ENCODE results near the gene KCNK7. TPM values are rescaled to one million over a fixed set of nuclear protein-coding genes. Genes with fewer than 3 reads are reported as not detected.

KCNK7 gene
- polyA plus RNA-seq, 3 donors = 4.3 TPM; not detected in 2

DNA sequence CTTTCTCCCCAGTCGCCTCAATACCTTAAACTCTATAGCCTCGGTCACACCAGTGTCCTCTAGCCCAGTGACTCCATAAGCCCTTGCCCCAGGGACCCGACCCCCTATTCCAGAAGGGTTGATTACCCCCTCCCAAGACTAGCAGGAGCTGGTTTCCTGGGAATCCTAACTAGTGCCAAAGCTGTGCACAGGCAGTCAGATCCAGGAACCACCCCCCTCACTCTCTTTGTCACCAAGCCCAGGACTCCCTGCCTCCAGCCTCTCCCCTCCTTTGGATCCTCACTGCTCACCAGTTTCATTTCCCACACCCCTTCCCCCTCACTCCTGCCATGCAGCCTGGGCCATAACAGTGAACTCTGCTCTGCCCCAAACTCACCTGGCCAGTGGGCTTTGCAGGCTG, 47.2 kb downstream of the KCNK7 start:
- Histone ChIP-seq H3K27ac (ENCODE audit: low read depth in 1 of 2, low read length in 2 of 2) (no peak overlapping the region), H2AFZ (ENCODE audit: insufficient read depth, low read depth, low read length, poor library complexity, severe bottlenecking) (no peak overlapping the region), H3K4me2 (replicated peaks; ENCODE audit: extremely low read depth, low read length, poor library complexity, severe bottlenecking) (no peak overlapping the region), H3K36me3 (replicated peaks in 1 of 2; ENCODE audit: control insufficient read depth in 1 of 2, insufficient read depth in 2 of 2, low read length in 2 of 2) (no peaks in the 10 kb centered on the region), H3K9me3 (replicated peaks in 1 of 2; ENCODE audit: control insufficient read depth in 1 of 2, insufficient read depth in 1 of 2, low read length in 2 of 2) (no peaks in the 10 kb centered on the region), H3K27me3 (ENCODE audit: control insufficient read depth in 2 of 2, insufficient read depth in 2 of 2, low read length in 2 of 2) (no peaks in the 10 kb centered on the region), H3K9ac (ENCODE audit: insufficient read depth, low read length, poor library complexity, severe bottlenecking) (no peak overlapping the region), H3K4me1 (ENCODE audit: control insufficient read depth in 1 of 2, insufficient read depth in 2 of 2, low read length in 2 of 2) (peaks cover 19 to 29% of the 10 kb centered on the region in 2 donors), H3K4me3 (replicated peaks in 1 of 3; ENCODE audit: low read depth in 2 of 3, low read length in 3 of 3) (no peak overlapping the region), H4K20me1 (ENCODE audit: insufficient read depth, low read length) (no peaks in the 10 kb centered on the region), H3K79me2 (ENCODE audit: insufficient read depth, low read length) (no peaks in the 10 kb centered on the region)
- H3K27ac Mint-ChIP-seq = no peak overlapping the region
- intact Hi-C loops (cut with micrococcal nuclease) = loop anchor here in 1 of 2 donors (10.0 kb wide), 1 partner anchor 66 kb away; the partner anchor contains the start of genes MAP3K11 and PCNX3
- H3K27me3 Mint-ChIP-seq (ENCODE audit: low read depth in 3 of 3) = peaks cover 15 to 18% (median 16%) of the 10 kb centered on the region in 3 donors
- H3K9me3 Mint-ChIP-seq = peaks cover 0 to 2% (median 0%) of the 10 kb centered on the region in 7 donors
- DNase-seq = no peak
- TF ChIP-seq, protein P1, sequence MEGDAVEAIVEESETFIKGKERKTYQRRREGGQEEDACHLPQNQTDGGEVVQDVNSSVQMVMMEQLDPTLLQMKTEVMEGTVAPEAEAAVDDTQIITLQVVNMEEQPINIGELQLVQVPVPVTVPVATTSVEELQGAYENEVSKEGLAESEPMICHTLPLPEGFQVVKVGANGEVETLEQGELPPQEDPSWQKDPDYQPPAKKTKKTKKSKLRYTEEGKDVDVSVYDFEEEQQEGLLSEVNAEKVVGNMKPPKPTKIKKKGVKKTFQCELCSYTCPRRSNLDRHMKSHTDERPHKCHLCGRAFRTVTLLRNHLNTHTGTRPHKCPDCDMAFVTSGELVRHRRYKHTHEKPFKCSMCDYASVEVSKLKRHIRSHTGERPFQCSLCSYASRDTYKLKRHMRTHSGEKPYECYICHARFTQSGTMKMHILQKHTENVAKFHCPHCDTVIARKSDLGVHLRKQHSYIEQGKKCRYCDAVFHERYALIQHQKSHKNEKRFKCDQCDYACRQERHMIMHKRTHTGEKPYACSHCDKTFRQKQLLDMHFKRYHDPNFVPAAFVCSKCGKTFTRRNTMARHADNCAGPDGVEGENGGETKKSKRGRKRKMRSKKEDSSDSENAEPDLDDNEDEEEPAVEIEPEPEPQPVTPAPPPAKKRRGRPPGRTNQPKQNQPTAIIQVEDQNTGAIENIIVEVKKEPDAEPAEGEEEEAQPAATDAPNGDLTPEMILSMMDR (IDR thresholded peaks at IDR 0.05) = no peak
- H3K4me1 Mint-ChIP-seq = peaks cover 39% of the 10 kb centered on the region
- H3K4me3 Mint-ChIP-seq = no peak overlapping the region
- no peaks in the 10 kb centered on the region for H3K36me3 Mint-ChIP-seq
- WGBS (ENCODE audit: insufficient coverage) = 93% methylated on average over 3 of the region's 3 CpGs

DNA sequence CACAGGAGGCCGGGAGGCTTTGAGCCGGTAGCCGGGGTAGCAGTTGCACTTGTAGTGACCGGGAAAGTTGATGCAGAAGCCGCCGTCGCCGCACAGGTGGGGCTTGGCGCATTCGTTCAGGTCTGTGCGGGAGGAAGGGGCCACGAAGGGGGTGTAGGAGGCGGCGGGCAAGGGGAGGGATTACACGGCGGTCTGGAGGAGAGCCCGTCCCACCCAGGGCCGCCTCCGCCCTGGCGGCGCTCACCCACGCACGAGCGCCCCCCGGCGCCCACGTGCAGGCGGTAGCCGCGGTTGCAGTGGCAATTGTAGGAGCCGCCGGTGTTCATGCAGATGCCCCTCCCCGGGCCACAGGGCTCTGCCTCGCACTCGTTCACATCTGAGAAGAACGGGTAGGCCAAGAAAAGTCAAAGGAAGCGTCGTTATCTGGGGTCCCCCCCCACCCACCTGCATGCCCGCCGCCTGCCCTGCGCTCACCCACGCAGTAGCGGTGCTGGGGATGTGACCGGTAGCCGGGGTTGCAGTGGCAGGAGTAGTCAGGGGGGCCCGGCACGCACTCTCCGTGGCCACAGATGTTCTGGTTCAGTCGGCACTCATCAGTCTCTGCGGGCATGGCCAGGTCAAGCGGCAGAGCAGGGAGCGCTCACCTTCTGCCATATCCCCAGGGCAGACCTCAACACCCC, 48.0 kb downstream of the KCNK7 start:
- intact Hi-C loops (cut with micrococcal nuclease) = loop anchor here in 1 of 2 donors (10.0 kb wide), 1 partner anchor 67 kb away; the partner anchor contains the start of genes MAP3K11 and PCNX3
- peaks cover 34% of the 10 kb centered on the region for H3K4me1 Mint-ChIP-seq

More for the DNA sequence above, 48.0 kb downstream of the KCNK7 start:
- no peaks in the 10 kb centered on the region for H3K79me2 ChIP-seq (ENCODE audit: insufficient read depth, low read length)
- H4K20me1 ChIP-seq (ENCODE audit: insufficient read depth, low read length) = no peaks in the 10 kb centered on the region
- no peaks in the 10 kb centered on the region for H3K36me3 Mint-ChIP-seq
- peaks cover 17 to 18% (median 18%) of the 10 kb centered on the region in 3 donors for H3K27me3 Mint-ChIP-seq (ENCODE audit: low read depth in 3 of 3)
- no peak overlapping the region for H3K4me3 ChIP-seq (replicated peaks in 1 of 3; ENCODE audit: low read depth in 2 of 3, low read length in 3 of 3)
- no peak overlapping the region for H3K27ac ChIP-seq (ENCODE audit: low read depth in 1 of 2, low read length in 2 of 2)
- H3K9ac ChIP-seq (ENCODE audit: insufficient read depth, low read length, poor library complexity, severe bottlenecking) = no peak overlapping the region
- WGBS (ENCODE audit: insufficient coverage) = 84% methylated on average over 46 of the region's 52 CpGs
- H3K9me3 Mint-ChIP-seq = peaks cover 0 to 2% (median 0%) of the 10 kb centered on the region in 7 donors
- no peaks in the 10 kb centered on the region for H3K27me3 ChIP-seq (ENCODE audit: control insufficient read depth in 2 of 2, insufficient read depth in 2 of 2, low read length in 2 of 2)
- no peak overlapping the region for H3K27ac Mint-ChIP-seq
- H3K9me3 ChIP-seq (replicated peaks in 1 of 2; ENCODE audit: control insufficient read depth in 1 of 2, insufficient read depth in 1 of 2, low read length in 2 of 2) = no peaks in the 10 kb centered on the region
- TF ChIP-seq, protein P1 (IDR thresholded peaks at IDR 0.05) = no peak
- DNase-seq = no peak
- no peaks in the 10 kb centered on the region for H3K36me3 ChIP-seq (replicated peaks in 1 of 2; ENCODE audit: control insufficient read depth in 1 of 2, insufficient read depth in 2 of 2, low read length in 2 of 2)
- H3K4me2 ChIP-seq (replicated peaks; ENCODE audit: extremely low read depth, low read length, poor library complexity, severe bottlenecking) = peak overlapping the region; percentile 91
- H3K4me3 Mint-ChIP-seq = no peak overlapping the region
- H3K4me1 ChIP-seq (ENCODE audit: control insufficient read depth in 1 of 2, insufficient read depth in 2 of 2, low read length in 2 of 2) = peaks cover 13 to 23% of the 10 kb centered on the region in 2 donors
- H2AFZ ChIP-seq (ENCODE audit: insufficient read depth, low read depth, low read length, poor library complexity, severe bottlenecking) = no peak overlapping the region
